ENCODE data around the gene HPF1. TPM values are rescaled to one million over a fixed set of nuclear protein-coding genes. Genes with fewer than 3 reads are reported as not detected.
A peak's percentile ranks its signal among the peaks of the same experiment; 100 is the strongest.
"Not testable (repeated sequence)": the region's sequence is repeated elsewhere in the genome, so short reads cannot be mapped to it uniquely, and the experiment has no call there.

Gene HPF1
- total RNA-seq, 1 donor from 2014 or later: 18.9 TPM

GRCh38 chr4:169795585-169795984 is 37.8 kb upstream of the HPF1 start:
- DNase-seq: no peak
- H3K27ac ChIP-seq: no peak overlapping the region
- peaks cover under 1% of the 10 kb centered on the region for H3K27me3 ChIP-seq
- no peak overlapping the region for H3K4me3 ChIP-seq
- peaks cover 5% of the 10 kb centered on the region for H3K4me1 ChIP-seq
- no peaks in the 10 kb centered on the region for H3K9me3 ChIP-seq
- intact Hi-C loops (cut with DNase I): no loop called here
- no peak for TF ChIP-seq CTCF (IDR thresholded peaks at IDR 0.05)
- no peaks in the 10 kb centered on the region for H3K36me3 ChIP-seq
- ATAC-seq: no peak

GRCh38 chr4:169791527-169792156 is 33.9 kb upstream of the HPF1 start:
- TF ChIP-seq CTCF (IDR thresholded peaks at IDR 0.05): peak; percentile 54
- peaks cover 5% of the 10 kb centered on the region for H3K4me1 ChIP-seq
- peaks cover 38% of the 10 kb centered on the region for H3K27me3 ChIP-seq
- intact Hi-C loops (cut with DNase I): no loop called here
- H3K9me3 ChIP-seq: no peaks in the 10 kb centered on the region
- peak; percentile 49 for ATAC-seq
- peak overlapping the region; percentile 12 for H3K4me3 ChIP-seq
- DNase-seq: no peak
- no peak overlapping the region for H3K27ac ChIP-seq
- no peaks in the 10 kb centered on the region for H3K36me3 ChIP-seq

- Histone ChIP-seq H3K27me3 (peaks cover 38% of the 10 kb centered on the region), H3K36me3 (no peaks in the 10 kb centered on the region), H3K4me1 (peaks cover 5% of the 10 kb centered on the region), H3K9me3 (no peaks in the 10 kb centered on the region), H3K27ac (no peak overlapping the region), H3K4me3 (no peak overlapping the region)
- intact Hi-C loops (cut with DNase I): no loop called here
- ATAC-seq (no peak), DNase-seq (no peak)
- no peak for TF ChIP-seq CTCF (IDR thresholded peaks at IDR 0.05)
Measured at GRCh38 chr4:169791062-169791461, 33.3 kb upstream of the HPF1 start.

- Histone ChIP-seq H3K9me3 (no peaks in the 10 kb centered on the region), H3K27ac (no peak overlapping the region), H3K4me3 (no peak overlapping the region), H3K4me1 (peaks cover 2% of the 10 kb centered on the region), H3K27me3 (peaks cover 18% of the 10 kb centered on the region), H3K36me3 (no peaks in the 10 kb centered on the region)
- intact Hi-C loops (cut with DNase I): no loop called here
- peak; percentile 33 for ATAC-seq
- TF ChIP-seq CTCF (IDR thresholded peaks at IDR 0.05): peak; percentile 13
- no peak for DNase-seq
Measured at GRCh38 chr4:169774466-169775445, 17.0 kb upstream of the HPF1 start.

GRCh38 chr4:169773889-169774288 is 16.1 kb upstream of the HPF1 start:
- Histone ChIP-seq H3K36me3 (no peaks in the 10 kb centered on the region), H3K27ac (no peak overlapping the region), H3K9me3 (no peaks in the 10 kb centered on the region), H3K4me3 (no peak overlapping the region), H3K4me1 (peaks cover 2% of the 10 kb centered on the region), H3K27me3 (peaks cover 18% of the 10 kb centered on the region)
- ATAC-seq (no peak), DNase-seq (no peak)
- intact Hi-C loops (cut with DNase I): no loop called here
- TF ChIP-seq CTCF (IDR thresholded peaks at IDR 0.05): no peak

- H3K36me3 ChIP-seq; intact Hi-C loops (cut with DNase I); ATAC-seq; H3K27ac ChIP-seq; DNase-seq; H3K4me1 ChIP-seq; H3K9me3 ChIP-seq; H3K4me3 ChIP-seq: not testable (repeated sequence)
- peaks cover 18% of the 10 kb centered on the region for H3K27me3 ChIP-seq
Measured at GRCh38 chr4:169771556-169772080, 13.9 kb upstream of the HPF1 start.
